RPMI7951 (cell line): ENCODE results near the gene LCE2D. TPM values are rescaled to one million over a fixed set of nuclear protein-coding genes. Genes with fewer than 3 reads are reported as not detected.
"Not testable (repeated sequence)": the region's sequence is repeated elsewhere in the genome, so short reads cannot be mapped to it uniquely, and the experiment has no call there.

ENCODE experiments used
- DNase-seq: peaks from one replicate; pipeline ENCODE4 v3.0.0-alpha.2; 2012; ENCODE audit warnings: low read depth
- total RNA-seq: library from RNA; depleted of rRNA; stranded (reverse); fragments of >200 nt; shearing (Covaris generic); gene quantifications from 2 replicates; pipeline ENCODE4 v1.2.3, GENCODE V29; 2014; rRNA removed

LCE2D gene, protein sequence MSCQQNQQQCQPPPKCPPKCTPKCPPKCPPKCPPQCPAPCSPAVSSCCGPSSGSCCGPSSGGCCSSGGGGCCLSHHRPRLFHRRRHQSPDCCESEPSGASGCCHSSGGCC
- not detected in 2 replicates for total RNA-seq

DNA sequence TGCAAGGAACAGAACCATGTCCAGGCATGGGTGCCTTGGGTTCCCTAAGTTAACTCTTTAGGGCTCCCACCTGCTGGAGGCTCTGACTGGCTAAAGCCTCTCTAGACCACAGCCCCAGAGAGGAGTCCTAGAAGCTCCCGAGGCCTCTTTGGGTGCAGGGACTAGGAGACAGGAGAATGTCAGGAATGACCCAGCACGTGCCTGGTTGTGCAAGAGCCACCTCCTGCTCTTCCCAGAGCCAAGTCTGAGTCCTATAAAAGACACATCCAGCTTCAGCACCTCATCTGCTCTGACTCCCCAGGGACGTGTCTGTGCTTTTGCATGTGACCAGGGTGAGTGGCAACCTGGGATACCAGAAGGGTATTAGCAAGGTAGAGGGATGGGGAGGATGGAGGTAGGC, at the start of gene LCE2D:
Gene LCE2D (plus strand): TSS at position 283 of the 400 bp plus-strand sequence. CDS start 726 bp downstream, outside the sequence.
- no peak for DNase-seq

GRCh38 chr1:152613511-152613910, 49.7 kb upstream of the LCE2D start, which contains the start of gene LCE3B:
Gene LCE3B, plus strand, starts transcription at chr1:152613811. Its CDS starts 0 bp downstream, at chr1:152613811.
- no peak for DNase-seq

GRCh38 chr1:152621993-152622392, 41.2 kb upstream of the LCE2D start:
- no peak for DNase-seq

- DNase-seq = peak; percentile 89
Observed at GRCh38 chr1:152622803-152623202, 40.4 kb upstream of the LCE2D start, which contains the start of gene LCE3A. Gene LCE3A, minus strand, starts transcription at chr1:152623103. Its CDS starts 0 bp downstream, at chr1:152623103.

GRCh38 chr1:152623203-152623844, 39.9 kb upstream of the LCE2D start:
- no peak for DNase-seq

DNA sequence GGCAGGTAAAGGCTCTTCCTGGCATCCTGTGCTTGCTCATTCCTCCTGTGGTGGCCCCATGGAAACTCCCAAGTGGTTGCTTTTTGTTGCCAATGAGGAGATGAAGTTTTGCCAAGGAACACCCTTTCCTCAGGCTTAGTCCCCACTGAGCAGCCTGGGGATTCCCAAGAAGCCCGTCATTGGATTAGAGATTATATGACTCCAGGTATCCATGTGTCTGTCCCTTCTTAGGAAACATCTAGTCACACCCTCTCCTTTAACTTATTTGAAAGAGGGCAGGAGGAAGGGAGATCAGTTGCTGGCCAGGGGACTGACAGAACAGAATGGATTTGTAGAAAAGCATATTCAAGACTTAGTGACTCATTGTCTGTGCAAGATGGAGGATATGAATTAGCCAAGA, 36.4 kb upstream of the LCE2D start:
- DNase-seq = no peak

- peak; percentile 57 for DNase-seq
Observed at GRCh38 chr1:152630596-152630995, 32.6 kb upstream of the LCE2D start.

- no peak for DNase-seq
Observed at GRCh38 chr1:152640351-152640750, 22.8 kb upstream of the LCE2D start.

- DNase-seq = no peak
Observed at GRCh38 chr1:152643945-152644344, 19.2 kb upstream of the LCE2D start.

GRCh38 chr1:152645146-152645545, 18.0 kb upstream of the LCE2D start:
- DNase-seq = no peak

DNA sequence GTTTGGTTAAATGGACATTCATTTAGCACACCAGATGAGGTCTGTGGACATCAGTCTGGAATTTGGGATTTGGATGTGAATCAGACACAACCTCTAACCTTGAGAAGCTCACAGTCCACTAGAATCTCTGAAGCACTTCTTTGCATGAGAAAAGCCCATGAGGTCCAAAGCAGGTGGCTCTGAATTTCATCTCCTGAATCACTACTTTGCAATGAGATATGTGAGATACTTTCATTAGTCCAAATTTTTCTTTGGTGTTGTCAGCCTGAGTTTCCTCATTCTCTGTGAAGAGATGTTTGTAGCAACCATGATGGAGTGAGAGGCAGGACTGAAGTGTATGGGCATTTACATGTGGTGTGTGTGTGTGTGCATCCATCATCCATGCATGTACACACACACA, 16.5 kb upstream of the LCE2D start:
- DNase-seq = no peak

- DNase-seq = peak; percentile 39
Observed at GRCh38 chr1:152654110-152654509, 9.1 kb upstream of the LCE2D start.

DNA sequence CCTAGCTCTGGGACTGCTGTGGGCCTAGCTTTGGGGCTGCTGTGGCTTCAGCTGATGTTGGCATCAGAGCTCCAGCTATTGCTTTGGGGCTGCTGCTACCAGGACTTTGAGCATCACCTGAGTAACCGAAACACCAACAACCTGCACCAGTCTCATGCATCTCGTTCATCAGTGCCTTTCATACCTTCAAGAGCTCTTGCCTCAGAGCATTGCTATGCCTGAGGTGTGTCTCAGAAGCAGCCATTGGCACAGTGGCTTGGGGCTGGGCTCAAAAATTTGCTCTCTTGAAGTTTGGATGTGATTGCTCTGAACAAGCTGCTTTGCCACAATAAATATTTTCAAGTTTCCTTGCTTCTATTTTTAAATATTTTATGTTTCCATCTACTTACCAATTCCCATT, 6.7 kb upstream of the LCE2D start:
- no peak for DNase-seq

DNA sequence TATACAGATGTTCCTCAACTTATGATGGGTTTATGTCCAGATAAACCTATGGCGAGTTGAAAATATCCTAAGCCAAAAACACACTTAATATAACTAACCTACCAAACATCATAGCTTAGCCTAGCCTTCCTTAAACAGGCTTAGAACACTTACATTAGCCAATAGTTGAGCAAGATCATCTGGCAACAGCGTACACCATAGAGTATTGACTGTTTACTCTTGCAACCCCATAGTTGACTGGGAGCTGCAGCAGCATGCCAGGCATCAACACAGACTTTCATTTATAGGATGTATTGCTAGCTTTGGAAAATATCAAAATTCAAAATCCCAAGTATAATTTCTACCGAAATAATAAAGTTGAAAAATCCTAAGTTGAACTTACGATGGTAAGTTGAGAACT, 5.5 kb upstream of the LCE2D start:
- no peak for DNase-seq

- no peak for DNase-seq
Observed at GRCh38 chr1:152658649-152659048, 4.5 kb upstream of the LCE2D start.

GRCh38 chr1:152666171-152666570, 3.0 kb downstream of the LCE2D start:
- not testable (repeated sequence) for DNase-seq

DNA sequence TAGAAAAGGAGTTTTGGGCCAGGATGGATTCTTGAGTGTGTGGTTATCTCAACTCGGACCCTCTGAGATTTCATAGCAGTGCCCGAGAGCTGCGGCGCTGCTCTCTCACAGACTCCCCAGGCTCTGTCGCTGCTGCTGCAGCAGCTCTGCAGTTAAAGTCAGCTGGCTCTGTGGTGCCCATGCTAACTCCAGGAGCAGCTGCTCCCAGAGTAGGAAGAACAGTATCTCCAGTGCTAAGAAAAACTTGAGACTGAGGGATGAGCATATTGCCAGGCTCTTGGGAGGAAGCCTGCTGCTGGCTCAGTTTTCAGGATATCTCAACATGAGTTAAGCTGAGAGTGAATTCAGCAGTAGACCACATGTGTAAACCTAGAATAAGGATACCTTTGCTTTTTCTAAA, 4.5 kb downstream of the LCE2D start:
- no peak for DNase-seq

- DNase-seq = no peak
Observed at GRCh38 chr1:152673016-152673415, 9.8 kb downstream of the LCE2D start.

GRCh38 chr1:152674983-152675382, 11.8 kb downstream of the LCE2D start, which contains the start of gene LCE2C:
Gene LCE2C, plus strand, starts transcription at chr1:152675279. Its CDS starts 737 bp downstream, at chr1:152676016.
- not testable (repeated sequence) for DNase-seq

- DNase-seq = no peak
Observed at GRCh38 chr1:152679459-152679858, 16.3 kb downstream of the LCE2D start.

DNA sequence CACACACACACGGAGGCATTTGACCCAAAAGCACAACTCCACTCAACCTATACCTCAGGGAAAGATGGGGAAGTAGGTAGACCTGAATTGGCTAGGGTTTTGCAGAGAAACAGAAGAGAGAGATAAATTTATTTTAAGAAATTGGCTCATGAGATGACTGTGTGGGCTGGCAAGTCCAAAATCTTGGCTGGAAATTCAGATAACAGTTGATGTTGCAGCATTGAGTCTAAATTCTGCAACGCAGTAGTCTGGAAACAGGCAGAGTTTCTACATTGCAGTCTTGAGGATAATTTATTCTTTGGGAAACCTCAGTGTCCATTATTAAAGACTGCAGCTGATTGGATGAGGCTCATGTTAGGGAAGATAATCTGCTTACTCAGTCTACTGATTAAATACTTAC, 18.4 kb downstream of the LCE2D start:
- no peak for DNase-seq

DNA sequence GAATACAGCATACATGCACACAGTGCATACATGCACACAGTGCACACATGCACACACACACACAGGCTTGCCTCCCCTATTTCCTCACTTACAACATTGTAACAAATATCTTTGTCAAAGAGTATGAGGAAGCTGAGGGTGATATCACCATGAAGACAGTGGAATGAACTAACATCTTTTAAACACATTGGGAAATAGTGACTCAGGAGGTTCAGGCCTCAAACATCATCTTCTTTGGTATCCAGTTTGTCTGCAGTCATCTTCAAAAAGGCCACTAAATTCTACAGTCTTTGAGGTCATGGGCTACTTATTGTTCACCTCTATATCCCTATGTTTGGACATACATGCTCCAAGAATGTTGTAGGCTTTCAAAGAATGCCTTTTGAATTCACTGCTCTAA, 20.7 kb downstream of the LCE2D start:
- no peak for DNase-seq

- not testable (repeated sequence) for DNase-seq
Observed at GRCh38 chr1:152685823-152686222, 22.6 kb downstream of the LCE2D start, which contains the start of gene LCE2B. Gene LCE2B, plus strand, starts transcription at chr1:152686123. Its CDS starts 721 bp downstream, at chr1:152686844.
